ENCODE results near the gene SEMA4B.
"Not testable (repeated sequence)": the region's sequence is repeated elsewhere in the genome, so short reads cannot be mapped to it uniquely, and the experiment has no call there.

Gene SEMA4B

GRCh38 chr15:90227816-90228772, 27.0 kb downstream of the SEMA4B start:
- DNase-seq (ENCODE audit: low spot score), result no peak

- no peak for DNase-seq (ENCODE audit: low spot score)
Measured at GRCh38 chr15:90228960-90229359, 27.8 kb downstream of the SEMA4B start.

- DNase-seq (ENCODE audit: low spot score), result peak; percentile 53
Measured at GRCh38 chr15:90230071-90230494, 29.0 kb downstream of the SEMA4B start.

- DNase-seq (ENCODE audit: low spot score), result no peak
Measured at GRCh38 chr15:90230610-90231009, 29.5 kb downstream of the SEMA4B start.

GRCh38 chr15:90231028-90232017, 30.2 kb downstream of the SEMA4B start:
- DNase-seq (ENCODE audit: low spot score), result no peak

GRCh38 chr15:90232196-90232595, 31.1 kb downstream of the SEMA4B start:
- no peak for DNase-seq (ENCODE audit: low spot score)

GRCh38 chr15:90232941-90233386, 31.8 kb downstream of the SEMA4B start:
- no peak for DNase-seq (ENCODE audit: low spot score)

- peak; percentile 94 for DNase-seq (ENCODE audit: low spot score)
Measured at GRCh38 chr15:90233387-90234095, 32.4 kb downstream of the SEMA4B start, which contains the start of gene CIB1. CIB1 (minus strand) TSS chr15:90233941; CDS start chr15:90233885, 56 bp downstream.

- DNase-seq (ENCODE audit: low spot score), result peak; percentile 46
Measured at GRCh38 chr15:90234096-90234988, 33.2 kb downstream of the SEMA4B start, which contains the start of gene GDPGP1. GDPGP1 (plus strand) TSS chr15:90234209; CDS start chr15:90240909, 6,700 bp downstream.

GRCh38 chr15:90239371-90239770, 38.2 kb downstream of the SEMA4B start:
- no peak for DNase-seq (ENCODE audit: low spot score)

GRCh38 chr15:90240856-90241255, 39.7 kb downstream of the SEMA4B start:
- peak; percentile 76 for DNase-seq (ENCODE audit: low spot score)

GRCh38 chr15:90241343-90242192, 40.4 kb downstream of the SEMA4B start:
- peak; percentile 34 for DNase-seq (ENCODE audit: low spot score)

GRCh38 chr15:90243943-90244639, 43.0 kb downstream of the SEMA4B start:
- no peak for DNase-seq (ENCODE audit: low spot score)

GRCh38 chr15:90248789-90249202, 47.7 kb downstream of the SEMA4B start:
- DNase-seq (ENCODE audit: low spot score), result peak; percentile 40

- DNase-seq (ENCODE audit: low spot score), result peak; percentile 90
Measured at GRCh38 chr15:90249203-90249863, 48.2 kb downstream of the SEMA4B start, which contains the start of gene TTLL13. TTLL13 (plus strand) TSS chr15:90249556; CDS start chr15:90250631, 1,075 bp downstream.

GRCh38 chr15:90257776-90258175, 56.6 kb downstream of the SEMA4B start:
- DNase-seq (ENCODE audit: low spot score), result no peak

- no peak for DNase-seq (ENCODE audit: low spot score)
Measured at GRCh38 chr15:90259524-90259923, 58.4 kb downstream of the SEMA4B start.

- DNase-seq (ENCODE audit: low spot score), result not testable (repeated sequence)
Measured at GRCh38 chr15:90260731-90261130, 59.6 kb downstream of the SEMA4B start.
